ENCODE results near the gene VSTM1. TPM values are rescaled to one million over a fixed set of nuclear protein-coding genes. Genes with fewer than 3 reads are reported as not detected.

VSTM1 gene
- total RNA-seq, 1 donor from 2014 or later, result not detected

- H3K27me3 ChIP-seq (ENCODE audit: control insufficient read depth in 3 of 3, insufficient read depth in 3 of 3, low read length in 3 of 3), result peaks cover 4 to 18% (median 10%) of the 10 kb centered on the region in 3 donors
- H3K9ac ChIP-seq (ENCODE audit: low read depth in 1 of 3, low read length in 3 of 3), result no peak overlapping the region
Measured at GRCh38 chr19:53998223-53998622, 65.5 kb downstream of the VSTM1 start.

GRCh38 chr19:53994811-53995210 is 68.9 kb downstream of the VSTM1 start:
- H3K27me3 ChIP-seq (ENCODE audit: control insufficient read depth in 3 of 3, insufficient read depth in 3 of 3, low read length in 3 of 3), result peaks cover 4 to 23% (median 14%) of the 10 kb centered on the region in 3 donors
- peaks cover 5 to 7% (median 7%) of the 10 kb centered on the region in 3 donors for H3K36me3 ChIP-seq (ENCODE audit: control insufficient read depth in 3 of 3, insufficient read depth in 3 of 3, low read length in 3 of 3)
- no peak overlapping the region for H3K27ac ChIP-seq (ENCODE audit: low read depth, low read length)
- no peaks in the 10 kb centered on the region for H3K9me3 ChIP-seq (ENCODE audit: control insufficient read depth in 3 of 3, low read length in 3 of 3)
- peak overlapping the region in 2 of 3 donors; percentile 57 to 76 for H3K4me3 ChIP-seq (ENCODE audit: low read length in 3 of 3)
- H3K4me1 ChIP-seq (ENCODE audit: control insufficient read depth in 3 of 3, insufficient read depth in 3 of 3, low read length in 3 of 3), result peaks cover 24 to 39% (median 28%) of the 10 kb centered on the region in 3 donors
- H3K9ac ChIP-seq (ENCODE audit: low read depth in 1 of 3, low read length in 3 of 3), result no peak overlapping the region

More at GRCh38 chr19:53998223-53998622, 65.5 kb downstream of the VSTM1 start:
- H3K4me3 ChIP-seq (ENCODE audit: low read length in 3 of 3), result no peak overlapping the region
- H3K36me3 ChIP-seq (ENCODE audit: control insufficient read depth in 3 of 3, insufficient read depth in 3 of 3, low read length in 3 of 3), result peaks cover 11 to 26% (median 12%) of the 10 kb centered on the region in 3 donors
- no peaks in the 10 kb centered on the region for H3K9me3 ChIP-seq (ENCODE audit: control insufficient read depth in 3 of 3, low read length in 3 of 3)
- H3K4me1 ChIP-seq (ENCODE audit: control insufficient read depth in 3 of 3, insufficient read depth in 3 of 3, low read length in 3 of 3), result peaks cover 20 to 31% (median 22%) of the 10 kb centered on the region in 3 donors
- H3K27ac ChIP-seq (ENCODE audit: low read depth, low read length), result no peak overlapping the region

DNA sequence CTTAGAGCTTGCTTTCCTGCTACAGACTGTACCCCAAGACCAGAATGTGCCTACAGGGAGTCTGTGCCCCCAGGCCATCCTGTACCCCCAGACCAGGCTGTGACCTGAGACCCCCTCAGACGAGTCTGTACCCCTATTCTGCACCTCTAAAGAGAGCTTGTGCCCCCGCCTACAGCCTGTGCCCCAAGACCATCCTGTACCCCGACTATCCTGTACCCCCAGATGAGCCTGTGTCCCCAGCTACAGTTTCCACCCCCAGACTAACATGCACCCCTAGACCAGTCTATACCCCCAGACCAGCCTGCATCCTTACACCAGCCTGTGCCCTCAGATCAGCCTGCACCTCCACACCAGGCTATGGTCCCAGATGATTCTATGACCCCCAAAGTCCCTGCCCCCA is 70.2 kb downstream of the VSTM1 start:
- Histone ChIP-seq H3K4me1 (ENCODE audit: control insufficient read depth in 3 of 3, insufficient read depth in 3 of 3, low read length in 3 of 3) (peaks cover 24 to 40% (median 31%) of the 10 kb centered on the region in 3 donors), H3K4me3 (ENCODE audit: low read length in 3 of 3) (peak overlapping the region; percentile 57 to 78 (median 76)), H3K9ac (ENCODE audit: low read depth in 1 of 3, low read length in 3 of 3) (peak overlapping the region; percentile 66 to 91 (median 68)), H3K27ac (ENCODE audit: low read depth, low read length) (no peak overlapping the region), H3K9me3 (ENCODE audit: control insufficient read depth in 3 of 3, low read length in 3 of 3) (no peaks in the 10 kb centered on the region), H3K36me3 (ENCODE audit: control insufficient read depth in 3 of 3, insufficient read depth in 3 of 3, low read length in 3 of 3) (no peaks in the 10 kb centered on the region), H3K27me3 (ENCODE audit: control insufficient read depth in 3 of 3, insufficient read depth in 3 of 3, low read length in 3 of 3) (peaks cover 4 to 20% (median 14%) of the 10 kb centered on the region in 3 donors)

- Histone ChIP-seq H3K4me3 (ENCODE audit: low read length in 3 of 3) (peak overlapping the region; percentile 73 to 78 (median 76)), H3K27me3 (ENCODE audit: control insufficient read depth in 3 of 3, insufficient read depth in 3 of 3, low read length in 3 of 3) (peaks cover 4 to 20% (median 14%) of the 10 kb centered on the region in 3 donors)
Measured at GRCh38 chr19:53992815-53993214, 70.9 kb downstream of the VSTM1 start.

GRCh38 chr19:53992211-53992610 is 71.5 kb downstream of the VSTM1 start:
- H3K9me3 ChIP-seq (ENCODE audit: control insufficient read depth in 3 of 3, low read length in 3 of 3), result no peaks in the 10 kb centered on the region
- peaks cover 24 to 37% (median 33%) of the 10 kb centered on the region in 3 donors for H3K4me1 ChIP-seq (ENCODE audit: control insufficient read depth in 3 of 3, insufficient read depth in 3 of 3, low read length in 3 of 3)
- H3K27me3 ChIP-seq (ENCODE audit: control insufficient read depth in 3 of 3, insufficient read depth in 3 of 3, low read length in 3 of 3), result peaks cover 4 to 20% (median 14%) of the 10 kb centered on the region in 3 donors
- H3K36me3 ChIP-seq (ENCODE audit: control insufficient read depth in 3 of 3, insufficient read depth in 3 of 3, low read length in 3 of 3), result no peaks in the 10 kb centered on the region
- H3K4me3 ChIP-seq (ENCODE audit: low read length in 3 of 3), result peak overlapping the region; percentile 73 to 78 (median 76)
- H3K9ac ChIP-seq (ENCODE audit: low read depth in 1 of 3, low read length in 3 of 3), result peak overlapping the region; percentile 68 to 91 (median 82)
- peak overlapping the region; percentile 95 for H3K27ac ChIP-seq (ENCODE audit: low read depth, low read length)

More at GRCh38 chr19:53992815-53993214, 70.9 kb downstream of the VSTM1 start:
- Histone ChIP-seq H3K9ac (ENCODE audit: low read depth in 1 of 3, low read length in 3 of 3) (peak overlapping the region; percentile 66 to 91 (median 68)), H3K27ac (ENCODE audit: low read depth, low read length) (peak overlapping the region; percentile 95), H3K9me3 (ENCODE audit: control insufficient read depth in 3 of 3, low read length in 3 of 3) (no peaks in the 10 kb centered on the region), H3K36me3 (ENCODE audit: control insufficient read depth in 3 of 3, insufficient read depth in 3 of 3, low read length in 3 of 3) (no peaks in the 10 kb centered on the region), H3K4me1 (ENCODE audit: control insufficient read depth in 3 of 3, insufficient read depth in 3 of 3, low read length in 3 of 3) (peaks cover 24 to 40% (median 32%) of the 10 kb centered on the region in 3 donors)

GRCh38 chr19:53991224-53992113 is 72.2 kb downstream of the VSTM1 start, which contains the start of gene CACNG6:
CACNG6 (plus strand) TSS chr19:53991637; CDS start chr19:53992878, 1,241 bp downstream.
- Histone ChIP-seq H3K9ac (ENCODE audit: low read depth in 1 of 3, low read length in 3 of 3) (peak within 1 kb of the TSS; percentile 82 to 91 (median 83)), H3K9me3 (ENCODE audit: control insufficient read depth in 3 of 3, low read length in 3 of 3) (no peaks in the 10 kb centered on the region), H3K4me1 (ENCODE audit: control insufficient read depth in 3 of 3, insufficient read depth in 3 of 3, low read length in 3 of 3) (peaks cover 24 to 37% (median 33%) of the 10 kb centered on the region in 3 donors), H3K27me3 (ENCODE audit: control insufficient read depth in 3 of 3, insufficient read depth in 3 of 3, low read length in 3 of 3) (peaks cover 4 to 20% (median 14%) of the 10 kb centered on the region in 3 donors), H3K27ac (ENCODE audit: low read depth, low read length) (peak within 1 kb of the TSS; percentile 95), H3K36me3 (ENCODE audit: control insufficient read depth in 3 of 3, insufficient read depth in 3 of 3, low read length in 3 of 3) (no peaks in the 10 kb centered on the region), H3K4me3 (ENCODE audit: low read length in 3 of 3) (peak within 1 kb of the TSS; percentile 73 to 78 (median 76))

Small RNAs within 50 kb of the gene (small RNA-seq; reads per million reads assigned to genes)
- gene AC012314.20, result not detected

Other genes with a start within 250 kb of the VSTM1 start
- gene NLRP12, start 239.6 kb downstream of the VSTM1 start, total RNA-seq, result 1.0 TPM
- gene MYADM, start 196.0 kb downstream of the VSTM1 start, total RNA-seq, result 20.9 TPM
- not detected for gene PRKCG, start 181.7 kb downstream of the VSTM1 start, total RNA-seq
- not detected for gene CACNG7, start 154.6 kb downstream of the VSTM1 start, total RNA-seq
- gene CACNG8, start 101.0 kb downstream of the VSTM1 start, total RNA-seq, result under 0.01 TPM
- 17.7 TPM for gene CACNG6, start 72.3 kb downstream of the VSTM1 start, total RNA-seq
- not detected for gene TARM1, start 17.5 kb upstream of the VSTM1 start, total RNA-seq
- 0.52 TPM for gene OSCAR, start 36.9 kb upstream of the VSTM1 start, total RNA-seq
- 7.8 TPM for gene NDUFA3, start 39.0 kb upstream of the VSTM1 start, total RNA-seq
- gene TFPT, start 51.8 kb upstream of the VSTM1 start, total RNA-seq, result 12.0 TPM
- gene PRPF31, start 51.9 kb upstream of the VSTM1 start, total RNA-seq, result 34.4 TPM
- gene CNOT3, start 73.9 kb upstream of the VSTM1 start, total RNA-seq, result 6.3 TPM
- gene LENG1, start 95.8 kb upstream of the VSTM1 start, total RNA-seq, result 7.8 TPM
- 1.0 TPM for gene TMC4, start 109.3 kb upstream of the VSTM1 start, total RNA-seq
- gene MBOAT7, start 125.7 kb upstream of the VSTM1 start, total RNA-seq, result 8.9 TPM
- 29.7 TPM for gene TSEN34, start 127.4 kb upstream of the VSTM1 start, total RNA-seq
- gene RPS9, start 137.0 kb upstream of the VSTM1 start, total RNA-seq, result 4,630 TPM
- gene LILRB3, start 159.1 kb upstream of the VSTM1 start, total RNA-seq, result 4.2 TPM
- under 0.01 TPM for gene LILRA6, start 178.9 kb upstream of the VSTM1 start, total RNA-seq
- 2.6 TPM for gene LILRB5, start 193.4 kb upstream of the VSTM1 start, total RNA-seq
- gene LILRB2, start 217.2 kb upstream of the VSTM1 start, total RNA-seq, result 0.52 TPM
- 2.6 TPM for gene LILRA5, start 249.3 kb upstream of the VSTM1 start, total RNA-seq

All from skeletal muscle tissue (tissue), 5 donors.